Activated gamma-delta T cell (primary cell): ENCODE measurements around the gene TOX2.
A peak's percentile ranks its signal among the peaks of the same experiment; 100 is the strongest.

ENCODE experiments used
- DNase-seq: peaks from one replicate; lab custom pipeline; 2025; lab: John Stamatoyannopoulos, UW

TOX2 gene

DNA sequence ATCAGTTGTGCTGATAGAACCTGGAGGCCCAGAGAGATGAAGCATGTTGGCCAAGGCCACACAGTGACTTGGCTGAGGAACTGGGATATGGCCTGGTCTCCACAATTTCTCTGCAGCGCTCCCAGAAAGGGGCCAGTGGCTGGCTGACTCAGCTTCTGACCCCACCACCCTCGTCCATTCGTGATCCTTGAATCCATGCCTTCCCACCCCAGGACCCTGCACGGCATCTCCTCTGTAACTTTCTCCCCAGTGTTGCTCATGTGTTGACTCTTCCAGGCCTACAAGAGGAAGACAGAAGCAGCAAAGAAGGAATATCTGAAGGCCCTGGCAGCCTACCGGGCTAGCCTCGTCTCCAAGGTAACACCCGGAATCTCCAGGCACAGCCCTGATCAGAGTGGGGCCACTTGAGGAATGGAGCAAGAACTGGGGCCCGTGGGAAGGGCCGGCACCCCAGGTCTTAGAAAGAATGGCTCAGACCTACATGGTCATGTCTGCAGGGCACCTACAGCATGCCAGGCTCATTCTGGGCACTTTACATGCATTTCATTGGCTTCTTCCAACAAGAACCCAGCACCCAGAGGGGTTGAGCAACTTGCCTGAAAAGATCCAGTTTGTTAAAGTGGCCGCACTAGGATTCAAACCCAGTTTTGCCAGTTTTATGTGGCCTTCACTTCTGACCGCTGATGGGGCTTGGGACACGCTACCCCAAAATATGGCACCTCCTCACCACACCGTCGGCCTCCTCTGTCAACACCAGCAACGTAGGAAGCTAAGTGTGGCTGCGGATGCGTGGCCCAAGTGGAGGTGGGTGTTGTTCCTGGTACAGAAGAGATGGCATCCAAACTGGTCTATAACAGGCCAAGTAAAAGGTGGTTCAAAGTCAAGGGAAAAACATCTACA, 150.1 kb downstream of the TOX2 start:
- no peak for DNase-seq

DNA sequence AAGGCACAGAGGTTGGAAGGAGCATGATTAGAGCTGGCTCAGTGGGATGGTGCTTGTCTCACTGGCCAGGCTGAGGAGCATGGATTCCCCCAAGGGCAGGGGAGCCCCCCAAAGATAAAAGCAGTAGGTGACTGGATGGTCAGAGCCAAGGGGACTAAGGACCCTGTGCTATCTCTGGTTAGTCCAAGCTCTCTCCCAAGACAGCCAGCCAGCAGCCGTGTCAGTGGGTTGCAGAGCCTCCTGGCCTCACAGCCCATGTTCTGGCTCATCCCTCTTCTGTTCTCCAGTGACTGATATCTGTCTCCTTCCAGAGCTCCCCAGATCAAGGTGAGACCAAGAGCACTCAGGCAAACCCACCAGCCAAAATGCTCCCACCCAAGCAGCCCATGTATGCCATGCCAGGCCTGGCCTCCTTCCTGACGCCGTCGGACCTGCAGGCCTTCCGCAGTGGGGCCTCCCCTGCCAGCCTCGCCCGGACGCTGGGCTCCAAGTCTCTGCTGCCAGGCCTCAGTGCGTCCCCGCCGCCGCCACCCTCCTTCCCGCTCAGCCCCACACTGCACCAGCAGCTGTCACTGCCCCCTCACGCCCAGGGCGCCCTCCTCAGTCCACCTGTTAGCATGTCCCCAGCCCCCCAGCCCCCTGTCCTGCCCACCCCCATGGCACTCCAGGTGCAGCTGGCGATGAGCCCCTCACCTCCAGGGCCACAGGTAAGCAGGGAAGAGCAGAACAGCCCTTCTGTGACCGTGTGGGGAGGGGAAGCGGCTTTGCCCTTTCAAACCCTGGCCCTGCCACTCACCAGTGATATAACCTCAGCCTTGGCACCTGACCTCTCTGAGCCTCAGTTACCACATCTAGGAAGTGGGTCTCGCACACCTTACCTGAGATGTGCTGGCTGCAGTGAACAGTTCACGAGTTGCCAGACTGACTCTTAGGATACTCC, 151.0 kb downstream of the TOX2 start:
- DNase-seq: no peak

DNA sequence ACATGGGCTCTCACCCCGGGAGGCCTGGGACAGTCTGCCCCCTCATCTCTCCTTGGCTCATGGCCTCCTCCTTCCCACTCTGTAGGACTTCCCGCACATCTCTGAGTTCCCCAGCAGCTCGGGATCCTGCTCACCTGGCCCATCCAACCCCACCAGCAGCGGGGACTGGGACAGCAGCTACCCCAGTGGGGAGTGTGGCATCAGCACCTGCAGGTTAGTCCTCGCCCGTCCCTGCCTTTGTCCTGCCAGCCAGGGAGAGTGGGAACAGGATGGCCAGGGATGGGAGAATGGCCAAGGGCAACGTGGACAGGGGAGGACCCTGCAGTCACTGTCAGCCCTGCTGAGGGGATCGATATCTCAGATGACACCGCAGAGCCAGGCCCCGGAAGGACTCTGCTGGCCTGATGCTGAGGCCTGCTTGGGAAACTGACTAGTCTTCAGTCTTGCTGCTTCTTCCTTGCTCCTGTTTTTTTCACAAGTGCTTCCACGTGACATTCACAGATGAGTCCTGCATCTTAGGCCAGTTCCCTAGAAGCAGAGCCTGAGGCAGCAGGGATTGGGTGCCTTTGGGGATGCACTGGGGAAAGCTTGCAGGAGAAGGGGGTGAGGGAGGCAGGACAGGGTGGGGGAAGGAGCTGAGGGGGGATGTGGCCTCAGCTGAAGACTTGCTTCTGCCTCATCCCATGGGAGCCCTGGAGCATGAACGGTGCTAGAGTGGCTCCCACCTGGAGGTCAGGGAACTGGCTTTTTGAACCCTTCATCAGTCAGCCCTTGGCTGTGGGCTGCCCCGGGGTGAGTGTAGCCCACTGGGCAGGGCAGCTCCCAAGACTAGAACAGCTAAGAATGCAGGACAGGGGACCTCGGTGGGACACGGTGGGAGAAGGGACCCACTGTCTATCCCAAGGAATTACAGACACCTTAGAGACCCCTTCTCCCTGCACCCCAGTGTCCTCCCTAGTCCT, 152.3 kb downstream of the TOX2 start:
- no peak for DNase-seq

DNA sequence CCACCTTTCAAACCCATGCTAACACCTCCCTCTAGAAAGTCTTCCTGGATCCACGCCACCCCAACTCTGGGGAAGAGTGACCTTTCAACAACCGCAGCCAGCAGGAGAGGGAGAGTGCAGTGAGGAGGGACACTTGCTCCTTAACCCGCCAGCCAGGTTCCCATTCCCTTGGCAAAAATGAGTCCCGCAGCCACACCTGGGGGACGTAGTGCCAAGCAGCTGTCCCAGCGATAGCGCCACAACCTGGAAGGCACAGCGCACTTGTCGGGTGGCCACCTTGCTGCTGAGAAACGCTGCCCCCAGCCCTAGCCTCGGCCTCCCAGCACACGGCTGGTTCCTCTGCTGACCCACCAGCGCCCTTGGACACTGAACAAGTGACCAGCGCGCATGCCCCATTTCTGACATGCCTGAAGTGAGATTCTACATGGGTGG, 153.0 kb downstream of the TOX2 start:
- no peak for DNase-seq

DNA sequence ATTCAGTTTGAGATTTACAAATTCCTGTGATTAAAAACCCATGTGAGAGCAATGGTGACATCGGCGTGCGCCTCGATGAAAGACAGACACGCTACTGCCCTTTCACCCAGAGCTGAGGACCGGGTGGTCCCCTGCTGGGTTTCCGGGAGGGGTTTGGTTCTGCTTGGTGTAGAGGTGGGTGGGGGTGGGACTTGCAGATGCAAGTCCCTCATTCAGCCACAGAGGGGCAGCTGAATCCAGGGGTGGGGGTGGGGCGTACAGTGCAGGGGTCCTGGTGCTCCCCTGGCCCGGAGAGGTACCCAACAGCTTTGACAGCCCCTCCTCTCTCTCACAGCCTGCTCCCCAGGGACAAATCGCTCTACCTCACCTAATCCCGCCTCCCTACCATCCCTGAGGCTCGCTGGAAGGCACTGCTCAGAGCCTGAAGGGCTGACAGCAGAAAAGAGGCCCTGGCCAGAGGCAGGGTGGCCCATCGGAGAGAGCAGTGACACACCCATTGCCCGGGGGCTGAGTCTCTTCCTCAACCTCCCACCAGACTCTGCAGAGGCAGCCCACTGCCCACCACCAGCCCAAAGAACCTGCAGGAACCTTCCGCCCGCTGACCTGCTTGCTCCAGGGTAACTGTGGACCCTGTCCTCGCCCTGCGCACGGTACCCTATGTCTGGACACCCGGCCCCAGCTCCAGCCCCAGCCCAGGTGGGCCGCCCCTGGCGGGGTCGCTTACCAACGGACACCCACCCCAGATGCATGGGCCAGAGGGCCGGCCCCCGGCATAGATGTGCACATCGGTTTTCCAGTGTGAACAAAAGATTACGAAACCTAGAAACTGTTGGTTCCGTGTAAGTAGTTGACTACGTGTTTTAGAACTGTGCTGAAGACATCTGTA, 153.9 kb downstream of the TOX2 start:
- peak; percentile 15 for DNase-seq

DNA sequence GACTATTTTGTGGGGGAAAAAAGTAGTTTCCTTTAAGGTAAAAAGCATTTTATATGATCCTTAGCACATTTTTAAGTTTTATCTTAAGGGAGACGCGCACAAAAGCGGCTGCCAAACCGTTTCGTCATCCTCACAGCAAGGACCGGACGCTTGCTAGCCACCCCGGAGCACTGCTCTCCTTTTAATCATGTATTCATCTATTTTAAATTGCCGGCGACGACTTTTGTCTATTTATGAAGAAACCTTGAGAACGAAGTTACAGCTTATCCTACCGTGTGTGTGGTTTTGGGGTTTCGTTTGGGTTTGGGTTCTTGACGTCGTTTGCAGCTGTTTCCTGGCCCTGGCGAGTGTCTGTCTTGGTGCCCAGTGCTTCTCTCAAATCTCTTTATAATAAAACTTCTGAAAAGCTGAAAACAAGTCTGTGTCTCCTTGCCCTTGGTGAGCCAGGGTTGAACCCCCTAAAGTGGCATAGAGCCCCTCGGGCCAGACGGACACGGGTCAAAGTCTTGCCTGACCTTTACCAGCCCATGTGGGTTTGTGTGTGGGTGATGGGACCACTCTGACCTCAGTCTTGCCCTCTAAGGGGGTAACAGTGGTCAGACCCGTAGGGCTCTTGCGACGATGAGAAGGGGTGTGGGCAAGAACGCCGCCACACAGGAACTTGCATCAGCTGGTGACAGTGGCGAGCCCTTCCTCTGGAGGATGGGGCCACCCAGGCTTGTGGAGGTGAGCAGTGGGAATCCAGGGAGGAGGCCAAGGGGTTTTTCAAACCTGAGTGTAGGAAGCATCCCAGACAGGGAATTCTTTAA, 154.8 kb downstream of the TOX2 start:
- no peak for DNase-seq

DNA sequence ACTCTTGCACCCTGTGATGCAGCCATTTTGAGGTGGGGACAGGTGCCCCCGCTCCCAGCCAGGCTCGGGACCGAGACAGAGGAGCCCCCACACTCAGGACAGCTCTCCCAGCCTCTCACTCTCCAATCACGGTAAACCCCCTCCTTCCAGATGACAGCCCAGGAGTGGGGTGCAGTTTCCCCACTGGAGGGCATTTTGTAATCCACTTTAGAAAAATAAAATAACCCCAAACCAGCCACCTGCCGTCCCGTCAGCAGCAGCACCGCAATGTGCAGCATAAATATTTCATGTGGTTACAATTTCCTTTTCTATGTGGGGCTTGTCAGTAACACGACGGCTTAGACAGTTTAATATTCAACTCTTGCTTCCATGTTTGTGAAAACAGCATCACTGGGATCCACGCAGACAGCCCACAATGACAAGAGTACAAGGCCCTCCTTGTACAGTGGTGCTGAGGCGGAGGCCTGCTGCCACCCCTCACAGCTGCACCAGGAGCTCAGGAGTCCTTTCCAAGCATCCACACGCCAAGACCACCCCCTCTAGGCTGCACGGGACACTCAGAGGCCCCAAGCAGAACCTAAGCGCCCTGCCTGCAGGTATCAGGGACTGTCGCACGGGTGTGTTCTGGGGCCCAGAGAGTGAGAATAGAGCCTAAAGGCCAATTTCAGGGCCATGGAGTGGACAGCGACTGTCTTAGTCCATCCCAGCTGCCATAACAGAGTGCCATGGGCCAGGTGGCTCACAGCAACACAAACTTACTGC, 155.7 kb downstream of the TOX2 start:
- DNase-seq: no peak

DNA sequence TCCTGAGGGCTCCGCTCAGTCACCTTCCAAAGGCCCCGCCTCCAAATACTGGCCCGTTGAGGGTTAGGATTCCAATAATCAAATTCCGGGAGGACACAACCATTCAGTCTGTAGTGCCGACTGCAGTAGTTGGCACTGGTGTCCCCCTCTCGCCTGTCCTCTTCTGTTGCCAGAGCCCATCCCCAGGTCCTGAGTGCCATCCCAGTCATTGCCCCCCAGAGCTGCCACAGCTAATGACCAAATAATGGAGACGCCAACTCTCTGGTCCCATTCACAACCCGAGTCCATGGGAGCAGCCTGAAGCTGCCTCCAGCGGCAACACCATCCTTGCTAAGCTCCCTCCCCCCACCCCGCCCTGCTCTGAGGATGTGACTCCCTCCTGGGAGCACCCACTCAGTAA, 156.4 kb downstream of the TOX2 start:
- DNase-seq: no peak

DNA sequence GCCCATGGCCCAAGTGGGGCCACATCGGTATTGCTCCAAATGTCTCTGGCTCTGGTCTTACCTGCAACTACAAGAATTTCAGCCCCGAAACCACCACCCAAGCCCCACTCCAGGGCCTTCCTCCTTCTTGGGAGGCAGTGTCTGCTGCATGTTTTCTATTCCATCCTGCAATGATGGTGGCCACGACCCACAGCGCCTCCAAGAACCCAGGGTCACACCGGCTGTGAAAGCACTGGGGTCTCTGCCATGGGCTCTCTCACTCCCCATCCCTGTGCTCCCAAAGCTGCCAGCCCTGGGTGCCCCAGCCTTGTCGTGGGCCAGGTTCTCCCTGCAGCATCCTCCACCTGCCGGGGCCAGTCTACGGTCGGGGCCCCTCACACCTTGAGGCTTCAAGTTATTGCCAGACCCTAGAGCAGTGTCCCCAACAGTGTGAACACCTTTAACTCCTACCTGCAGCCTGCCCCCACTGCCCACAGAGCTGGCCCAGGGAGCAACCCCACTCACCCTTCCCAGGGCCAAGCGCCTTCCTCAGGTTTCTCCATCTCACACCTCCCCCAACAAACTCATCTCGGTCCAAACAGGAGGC, 157.0 kb downstream of the TOX2 start:
- DNase-seq: no peak

DNA sequence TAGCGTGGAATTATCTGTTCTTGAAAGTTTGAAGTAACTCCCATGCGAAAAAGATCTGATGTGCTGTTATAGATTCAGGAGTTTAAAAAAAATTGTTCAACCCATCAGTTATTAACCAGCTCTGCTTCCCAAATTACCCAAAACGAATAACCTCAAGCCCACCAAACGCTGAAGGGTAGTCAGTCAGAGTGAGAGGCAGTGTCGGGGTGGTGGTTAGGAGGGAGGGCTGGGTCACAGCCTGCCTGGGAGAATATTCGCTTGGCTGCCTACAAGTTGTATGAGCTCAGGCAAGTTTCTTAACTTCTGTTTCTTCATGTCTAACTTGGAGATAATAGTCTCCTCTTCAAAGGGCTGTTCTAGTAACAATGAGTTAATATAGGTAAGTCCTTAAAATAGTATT, 157.7 kb downstream of the TOX2 start:
- no peak for DNase-seq

DNA sequence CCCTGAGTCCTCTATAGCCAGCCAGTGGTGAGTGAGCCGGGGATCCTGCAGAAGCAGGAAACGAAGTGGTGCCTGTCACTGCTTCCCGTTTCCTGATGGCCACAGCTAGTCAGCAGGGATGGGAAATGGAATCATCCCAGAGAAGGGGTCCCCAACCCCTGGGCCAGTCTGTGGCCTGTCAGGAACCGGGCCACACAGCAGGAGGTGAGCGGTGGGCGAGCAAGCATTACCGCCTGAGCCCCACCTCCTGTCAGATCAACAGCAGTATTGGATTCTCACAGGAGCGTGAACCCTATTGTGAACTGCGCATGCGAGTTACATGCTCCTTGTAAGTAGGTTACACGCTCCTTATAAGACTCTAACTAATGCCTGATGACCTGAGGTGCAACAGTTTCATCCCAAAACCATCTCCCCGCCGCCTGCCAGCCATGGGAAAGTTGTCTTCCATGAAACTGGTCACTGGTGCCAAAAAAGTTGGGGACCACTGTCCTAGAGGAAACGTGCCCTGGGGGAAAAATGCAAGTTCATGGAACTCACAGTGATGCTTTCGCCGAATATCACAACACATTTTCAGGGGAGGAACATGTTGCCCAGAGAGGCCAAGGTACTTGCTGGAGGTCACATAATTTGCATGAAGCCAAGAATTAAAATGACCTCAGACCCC, 158.5 kb downstream of the TOX2 start:
- DNase-seq: no peak

DNA sequence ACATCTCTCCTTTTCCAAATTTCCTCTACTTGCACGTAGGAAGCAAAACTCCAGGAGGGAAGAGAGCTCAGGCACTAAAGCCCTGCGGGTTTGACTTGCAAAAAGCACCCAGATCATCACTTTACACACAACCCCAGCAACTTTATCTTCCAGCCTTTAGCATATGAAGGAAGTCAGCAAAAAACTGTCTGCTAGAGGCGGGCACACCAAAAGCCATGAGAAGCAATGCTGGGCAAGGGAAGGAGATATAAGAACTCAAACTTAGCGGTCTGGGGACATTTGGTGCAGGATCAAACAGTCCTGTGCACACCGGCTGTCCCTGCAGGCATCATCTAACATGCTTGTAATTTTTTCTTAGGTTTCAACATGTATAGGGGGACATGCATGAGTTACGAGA, 159.0 kb downstream of the TOX2 start:
- DNase-seq: no peak

DNA sequence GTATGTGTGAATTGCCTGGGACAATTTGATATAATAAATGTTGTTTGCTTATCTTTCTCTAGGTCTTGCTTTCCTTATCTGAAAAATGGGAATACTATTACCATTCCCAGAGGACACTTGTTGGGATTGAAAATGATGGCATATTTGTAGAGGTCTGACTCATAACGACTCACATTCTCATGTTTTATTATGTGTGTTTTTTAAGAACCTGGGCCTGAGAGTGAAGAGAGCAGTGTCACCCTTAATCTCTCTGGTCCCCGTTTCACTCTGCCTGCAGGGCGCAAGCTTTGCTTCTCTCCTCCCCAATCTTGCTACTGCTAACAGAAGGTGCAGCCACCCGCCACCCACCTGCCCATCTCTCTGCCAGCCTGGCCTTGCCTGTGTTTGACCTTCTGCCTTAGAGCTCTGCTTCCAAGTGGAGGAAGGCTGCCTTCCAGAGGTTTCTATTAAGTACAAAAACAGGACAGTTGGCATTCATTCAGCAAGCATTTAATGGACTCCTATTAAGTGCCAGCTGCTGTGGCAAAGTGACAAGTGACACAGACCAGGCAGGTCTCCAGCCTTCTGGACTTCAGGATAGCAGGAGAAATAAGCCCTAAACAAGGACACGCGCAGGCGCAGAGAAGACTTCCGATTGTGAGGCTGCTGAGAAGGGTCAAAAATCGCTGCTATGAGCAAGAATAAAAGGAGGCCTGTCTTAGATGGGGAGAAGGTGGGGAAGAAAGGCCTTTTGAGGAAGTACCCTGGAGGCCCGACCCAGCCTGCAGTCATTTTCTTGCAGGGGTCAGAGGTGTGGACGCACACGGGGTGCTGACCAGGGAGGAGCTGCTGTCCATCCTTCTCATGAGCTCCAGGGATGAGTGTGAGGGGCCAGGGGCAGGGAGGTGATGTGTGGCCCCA, 159.8 kb downstream of the TOX2 start:
- no peak for DNase-seq

DNA sequence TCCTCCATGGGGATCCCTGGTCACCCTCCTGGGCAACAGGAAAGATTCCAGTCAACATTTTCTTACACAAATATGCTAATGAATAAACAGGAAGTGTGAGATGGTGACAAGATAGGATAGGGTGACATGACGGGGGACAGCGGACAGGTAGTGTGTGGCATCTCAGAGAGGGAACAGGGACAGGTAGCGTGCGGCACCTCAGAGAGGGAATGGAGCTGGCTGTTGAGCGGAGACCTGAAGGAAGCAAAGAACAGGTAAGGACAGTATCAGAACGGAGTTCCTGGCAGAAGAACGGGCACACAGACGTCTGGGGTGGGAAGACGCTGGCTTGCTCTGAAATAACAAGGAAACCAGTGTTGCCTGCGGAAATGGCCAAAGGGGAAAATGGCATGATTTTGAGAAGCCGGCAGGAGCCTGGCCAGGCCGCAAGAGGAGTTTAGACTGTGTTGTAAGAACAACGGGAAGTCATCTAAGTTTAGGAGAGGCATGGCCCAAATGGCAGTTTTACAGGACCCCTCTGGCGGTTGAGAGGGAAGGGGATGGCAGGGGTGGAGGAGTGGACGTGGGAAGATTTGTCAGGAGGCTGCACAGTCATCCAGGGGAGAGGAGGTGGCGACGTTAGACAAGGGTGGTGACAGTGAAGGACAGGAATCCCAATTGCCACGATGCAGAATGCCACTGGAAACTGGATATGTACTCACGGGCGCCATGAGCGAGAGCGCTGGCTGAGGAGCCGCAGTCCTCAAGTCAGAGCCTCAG, 160.7 kb downstream of the TOX2 start:
- no peak for DNase-seq

DNA sequence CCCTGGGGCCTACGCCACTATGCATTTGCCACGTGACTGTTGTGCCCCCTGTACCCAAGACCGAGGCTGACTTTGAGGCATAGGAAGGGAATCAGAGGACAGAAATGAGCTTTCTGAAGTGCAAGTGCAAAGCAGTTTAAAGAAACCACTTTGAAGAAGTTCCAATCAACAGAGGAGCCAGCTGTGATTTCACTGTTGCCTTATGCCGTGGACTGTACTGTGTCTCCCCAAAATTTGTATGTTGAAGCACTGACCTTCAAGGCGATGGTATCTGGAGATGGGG, 161.2 kb downstream of the TOX2 start:
- DNase-seq: no peak

DNA sequence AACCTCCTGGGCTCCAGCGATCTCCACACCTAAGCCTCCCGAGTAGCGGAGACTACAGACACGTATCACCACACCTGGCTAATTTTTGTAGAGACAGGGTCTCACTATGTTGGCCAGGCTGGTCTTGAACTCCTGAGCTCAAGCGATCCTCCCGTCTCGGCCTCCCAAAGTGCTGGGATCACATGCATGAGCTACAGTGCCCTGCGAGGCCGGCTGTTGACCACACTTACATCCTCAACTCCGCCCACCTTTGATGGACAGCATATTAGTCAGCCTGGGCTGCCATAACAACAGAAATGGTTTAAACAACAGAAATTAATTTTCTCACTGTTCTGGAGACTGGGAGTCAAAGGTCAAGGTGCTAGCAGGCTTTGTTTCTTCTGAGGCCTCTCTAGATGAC, 164.6 kb downstream of the TOX2 start:
- DNase-seq: no peak

DNA sequence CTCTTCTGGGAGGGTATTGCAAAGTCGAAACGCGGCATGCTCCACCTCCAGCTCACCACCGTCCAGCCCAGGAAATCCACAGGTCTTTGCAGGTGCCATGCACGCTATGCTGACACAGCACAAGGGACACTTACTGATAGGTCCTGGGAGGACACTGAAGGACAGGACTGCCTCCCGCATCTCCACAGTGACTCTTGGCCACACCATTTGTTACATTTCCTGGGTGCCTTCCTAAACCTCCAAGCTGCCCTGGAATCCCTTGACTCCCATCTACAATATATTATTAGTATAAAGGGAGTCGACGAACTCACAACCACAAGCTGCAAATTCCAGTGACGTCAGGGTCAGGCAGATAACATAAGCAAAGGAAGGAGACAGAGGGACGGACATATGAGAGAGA, 165.4 kb downstream of the TOX2 start:
- DNase-seq: no peak
